C4-2B (cell line): ENCODE measurements around the gene ARHGAP21.

ENCODE experiments used
- ZFX ChIP-seq: fragments of 450-650 bp; IDR thresholded peaks from 2 replicates; pipeline ENCODE4 v1.6.1; 2017
- TF ChIP-seq, protein P1 (sequence below): fragments of 450-650 bp; conservative IDR thresholded peaks from 2 replicates; pipeline ENCODE4 v1.5.1; 2017; ENCODE audit warnings: mild to moderate bottlenecking

DNA sequence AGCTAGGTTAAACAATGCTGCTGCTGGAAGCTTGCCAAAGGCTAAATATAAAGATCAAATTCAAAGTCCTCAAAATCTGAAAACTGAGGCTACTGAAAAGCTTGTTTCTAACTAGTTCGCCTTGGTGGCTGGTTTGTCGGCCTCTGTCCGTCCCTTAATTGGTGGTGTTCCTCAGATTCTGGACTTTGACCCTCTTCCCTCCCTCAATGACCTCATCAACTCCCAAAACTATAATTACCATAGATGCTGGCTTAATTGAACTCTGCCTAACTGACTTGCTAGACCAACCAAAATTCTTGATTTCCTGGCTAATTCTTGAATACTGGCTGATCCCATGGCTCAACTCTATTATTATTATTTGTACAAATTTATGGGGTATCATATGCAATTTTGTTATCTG, 15.6 kb downstream of the ARHGAP21 start:
- TF ChIP-seq, protein P1, sequence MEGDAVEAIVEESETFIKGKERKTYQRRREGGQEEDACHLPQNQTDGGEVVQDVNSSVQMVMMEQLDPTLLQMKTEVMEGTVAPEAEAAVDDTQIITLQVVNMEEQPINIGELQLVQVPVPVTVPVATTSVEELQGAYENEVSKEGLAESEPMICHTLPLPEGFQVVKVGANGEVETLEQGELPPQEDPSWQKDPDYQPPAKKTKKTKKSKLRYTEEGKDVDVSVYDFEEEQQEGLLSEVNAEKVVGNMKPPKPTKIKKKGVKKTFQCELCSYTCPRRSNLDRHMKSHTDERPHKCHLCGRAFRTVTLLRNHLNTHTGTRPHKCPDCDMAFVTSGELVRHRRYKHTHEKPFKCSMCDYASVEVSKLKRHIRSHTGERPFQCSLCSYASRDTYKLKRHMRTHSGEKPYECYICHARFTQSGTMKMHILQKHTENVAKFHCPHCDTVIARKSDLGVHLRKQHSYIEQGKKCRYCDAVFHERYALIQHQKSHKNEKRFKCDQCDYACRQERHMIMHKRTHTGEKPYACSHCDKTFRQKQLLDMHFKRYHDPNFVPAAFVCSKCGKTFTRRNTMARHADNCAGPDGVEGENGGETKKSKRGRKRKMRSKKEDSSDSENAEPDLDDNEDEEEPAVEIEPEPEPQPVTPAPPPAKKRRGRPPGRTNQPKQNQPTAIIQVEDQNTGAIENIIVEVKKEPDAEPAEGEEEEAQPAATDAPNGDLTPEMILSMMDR = no peak
- TF ChIP-seq ZFX = no peak
